ENCODE results near the gene SNAI3. TPM values are rescaled to one million over a fixed set of nuclear protein-coding genes. Genes with fewer than 3 reads are reported as not detected.

SNAI3 gene
- under 0.01 and 0.22 TPM in 2 replicates for total RNA-seq

DNA sequence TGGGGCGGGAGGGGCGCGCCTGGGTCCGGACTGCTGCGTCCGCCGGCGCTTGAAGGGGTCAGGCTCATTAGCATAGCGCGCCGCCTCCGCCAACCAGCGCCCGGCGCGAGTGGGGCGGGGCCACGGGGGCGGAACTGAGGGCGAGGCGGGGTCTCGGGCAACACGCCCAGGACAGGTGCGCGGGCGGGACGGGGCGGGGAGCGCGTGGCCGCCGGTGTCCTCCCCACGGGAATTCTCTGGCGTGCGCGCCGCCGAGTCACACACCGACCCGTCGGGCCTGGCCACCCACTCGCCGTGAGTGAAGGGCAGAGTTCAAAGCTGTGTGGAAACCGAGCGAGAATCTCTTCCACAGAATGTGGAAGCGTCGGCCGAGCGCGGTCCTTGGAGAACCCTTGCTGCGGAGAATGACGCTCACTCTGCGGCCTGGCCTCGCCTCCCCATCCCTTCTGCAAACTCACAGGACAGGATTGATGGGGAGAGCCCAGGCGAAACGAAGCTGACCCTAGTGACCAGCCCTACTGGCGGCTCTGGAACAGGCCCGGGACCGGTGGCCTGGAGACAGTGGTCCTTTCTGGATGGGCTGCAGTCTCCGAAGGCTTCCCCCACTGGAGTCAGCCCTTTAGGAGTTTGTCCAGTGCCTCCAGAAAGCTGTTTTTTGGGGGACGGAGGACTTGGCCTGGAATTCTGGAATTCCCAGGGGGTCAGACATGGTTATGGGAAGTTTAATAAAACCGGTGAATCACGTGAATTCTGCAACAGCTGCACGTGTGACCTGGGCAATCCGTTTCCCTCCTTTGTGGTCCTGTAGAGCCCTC is at the start of gene SNAI3:
Gene SNAI3, minus strand, starts transcription at position 69 of the 815 bp plus-strand sequence. CDS start 101 bp downstream, outside the sequence.
- DNase-seq (ENCODE audit: low read depth in 2 of 2) = peak; percentile 45 to 69

DNA sequence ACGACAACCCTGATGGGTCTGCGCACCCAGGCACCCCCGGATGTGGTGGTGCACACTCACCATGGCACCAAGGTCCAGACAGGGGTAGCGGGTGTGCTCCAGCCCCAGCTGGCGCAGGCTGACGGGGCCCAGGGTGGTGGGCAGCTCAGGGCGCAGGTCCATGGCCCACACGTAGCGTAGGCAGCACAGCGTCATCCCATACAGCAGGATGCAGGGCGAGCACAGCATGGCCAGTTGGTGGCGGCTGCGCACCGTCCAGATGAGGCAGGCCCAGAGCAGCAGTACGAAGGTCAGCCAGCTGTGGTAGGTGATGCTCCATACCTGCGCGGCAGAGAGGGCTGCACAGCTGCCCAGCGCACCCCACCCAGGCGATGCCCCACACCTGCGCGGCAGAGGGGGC is 49.8 kb upstream of the SNAI3 start:
- no peak for DNase-seq (ENCODE audit: low read depth in 2 of 2)

DNA sequence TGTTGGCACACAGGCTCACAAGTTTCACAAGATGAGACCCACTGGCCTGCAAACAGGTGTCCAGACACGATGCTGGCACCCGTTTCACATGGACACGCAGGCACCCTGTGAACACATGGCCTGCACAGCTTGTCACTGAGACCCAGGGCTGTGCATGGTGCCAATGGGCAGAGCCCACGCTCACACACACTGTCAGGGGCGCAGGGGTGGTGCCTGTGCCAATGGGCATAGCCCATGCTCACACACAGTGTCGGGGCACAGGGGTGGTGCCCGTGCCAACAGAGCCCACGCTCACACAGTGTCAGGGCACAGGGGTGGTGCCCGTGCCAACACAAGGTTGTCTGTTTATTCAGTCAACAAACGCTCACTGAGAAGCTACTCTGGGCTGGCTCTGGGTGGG is 49.3 kb upstream of the SNAI3 start:
- DNase-seq (ENCODE audit: low read depth in 2 of 2) = no peak

DNA sequence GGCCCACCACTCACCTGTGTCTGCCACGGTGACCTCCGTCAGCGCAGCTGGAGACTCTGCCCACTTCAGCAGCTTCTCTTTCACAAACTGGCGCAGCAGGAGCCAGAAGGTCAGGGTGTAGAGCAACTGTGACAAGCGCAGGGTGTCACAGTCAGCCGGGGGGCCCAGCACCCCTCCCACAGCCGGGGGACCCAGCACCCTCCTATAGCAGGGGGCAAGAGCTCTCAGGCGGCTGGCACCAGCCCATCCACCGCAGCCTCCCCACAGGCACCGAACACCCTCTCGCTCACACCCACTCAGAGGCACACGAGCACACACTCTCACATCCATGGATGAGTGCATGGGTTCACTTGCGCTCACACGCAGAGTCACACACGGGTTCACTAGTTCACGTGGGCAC is 48.8 kb upstream of the SNAI3 start:
- no peak for DNase-seq (ENCODE audit: low read depth in 2 of 2)

DNA sequence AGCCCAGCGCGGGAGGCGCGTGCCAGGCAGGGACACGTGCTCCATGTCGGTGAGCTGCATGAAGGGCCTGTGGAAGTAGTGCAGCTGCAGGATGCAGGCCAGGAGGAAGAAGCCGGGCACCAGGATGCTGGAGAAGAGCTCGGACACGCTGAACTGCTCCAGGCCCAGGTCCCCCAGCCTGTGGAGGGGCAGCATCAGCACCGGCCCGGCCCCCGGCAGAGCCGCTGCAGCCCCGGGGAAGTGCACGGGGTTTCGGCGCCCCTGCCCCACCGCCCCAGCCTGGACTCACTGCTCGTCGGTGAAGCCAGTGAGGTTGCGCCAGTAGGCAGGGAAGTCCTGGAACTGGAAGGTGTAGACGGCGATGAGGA is 48.0 kb upstream of the SNAI3 start:
- DNase-seq (ENCODE audit: low read depth in 2 of 2) = no peak

DNA sequence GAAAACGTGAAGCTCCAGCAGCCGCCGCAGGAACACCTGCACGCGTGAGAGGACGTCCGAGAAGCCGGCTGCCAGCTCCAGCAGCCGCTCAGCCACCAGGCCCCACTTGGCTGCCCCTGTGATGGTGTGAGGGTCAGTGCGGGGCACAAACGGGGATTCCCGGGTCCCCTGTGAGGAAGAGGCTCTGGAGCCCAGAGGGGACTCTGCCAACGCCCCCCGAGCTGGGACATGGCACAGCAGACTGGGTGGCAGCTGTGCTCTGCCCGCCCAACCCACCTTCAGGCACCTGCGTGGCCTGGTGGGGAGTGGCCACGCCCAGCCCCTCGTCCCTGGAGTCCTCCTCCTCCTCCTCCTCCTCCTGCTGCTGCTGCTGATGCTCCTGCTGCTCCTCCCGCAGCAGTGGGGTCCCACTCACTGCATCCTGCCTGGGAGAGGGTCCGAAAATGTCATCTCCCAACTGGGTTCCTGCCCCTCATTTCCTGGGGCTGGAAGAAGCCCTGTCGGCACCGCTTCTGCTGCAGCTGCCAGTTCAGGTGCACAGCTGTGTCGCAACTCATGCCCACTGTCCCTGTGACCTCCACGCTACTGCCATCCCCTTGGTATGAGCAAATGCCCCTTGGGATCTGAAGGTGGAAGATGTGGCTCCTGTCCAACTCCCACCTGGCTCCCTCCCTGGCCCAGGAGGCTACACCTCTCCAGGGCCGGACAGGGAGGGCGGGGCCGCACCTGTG is 47.5 kb upstream of the SNAI3 start:
- DNase-seq (ENCODE audit: low read depth in 2 of 2) = no peak

DNA sequence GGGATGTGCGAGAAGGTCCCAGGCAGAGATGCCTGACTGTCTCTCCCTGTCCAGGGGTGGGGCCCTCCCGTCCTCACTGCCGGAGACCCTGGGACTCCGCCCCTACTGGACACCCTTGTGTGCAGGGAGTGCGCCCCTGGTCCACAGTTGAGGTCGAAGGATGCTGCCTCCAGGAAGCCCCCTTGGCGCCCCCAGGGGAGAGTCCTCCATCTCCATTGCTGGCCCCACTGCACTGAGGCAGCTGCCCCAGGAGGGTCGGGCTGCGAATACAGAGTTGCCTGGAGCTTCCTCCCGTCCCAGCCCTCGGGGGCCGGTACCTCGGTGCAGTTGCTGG is 46.6 kb upstream of the SNAI3 start:
- no peak for DNase-seq (ENCODE audit: low read depth in 2 of 2)

DNA sequence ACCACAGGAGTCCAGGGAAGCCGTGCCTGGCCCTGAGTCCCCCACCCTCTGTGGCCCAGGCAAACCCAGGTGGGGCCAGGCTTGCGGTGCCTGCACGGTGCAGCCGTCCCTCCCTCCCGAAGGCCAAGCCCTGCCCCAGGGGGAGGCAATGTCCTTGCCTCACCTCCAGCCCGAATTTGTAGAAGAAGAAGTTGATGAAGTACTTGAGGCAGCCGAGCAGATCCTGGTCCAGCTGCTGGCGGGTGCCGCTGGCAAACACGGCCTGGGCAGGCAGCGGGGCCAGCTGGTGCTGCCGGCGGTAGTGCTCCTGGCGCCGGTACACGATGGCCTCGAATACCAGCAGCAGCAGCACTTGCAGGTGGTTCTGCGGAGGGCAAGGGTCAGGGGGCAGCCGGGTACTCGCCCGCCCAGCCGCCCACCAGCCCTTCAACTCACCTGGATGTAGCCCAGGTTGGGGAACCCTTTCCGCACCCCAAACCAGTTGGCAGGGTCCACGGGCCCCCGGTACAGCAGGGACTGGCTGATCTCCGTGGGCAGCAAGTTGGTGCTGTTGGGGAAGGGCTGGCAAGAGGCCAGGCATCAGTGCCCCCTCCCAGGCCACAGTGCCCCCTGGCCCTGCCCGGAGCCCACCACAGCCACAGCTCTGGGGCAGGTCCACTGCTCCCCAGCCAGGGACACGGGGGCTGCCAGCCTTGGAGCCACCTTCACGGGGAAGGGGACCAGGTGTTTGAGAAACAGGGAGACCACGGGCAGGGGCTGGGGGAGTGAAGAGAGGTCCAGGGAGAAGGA is 46.1 kb upstream of the SNAI3 start:
- DNase-seq (ENCODE audit: low read depth in 2 of 2) = no peak

DNA sequence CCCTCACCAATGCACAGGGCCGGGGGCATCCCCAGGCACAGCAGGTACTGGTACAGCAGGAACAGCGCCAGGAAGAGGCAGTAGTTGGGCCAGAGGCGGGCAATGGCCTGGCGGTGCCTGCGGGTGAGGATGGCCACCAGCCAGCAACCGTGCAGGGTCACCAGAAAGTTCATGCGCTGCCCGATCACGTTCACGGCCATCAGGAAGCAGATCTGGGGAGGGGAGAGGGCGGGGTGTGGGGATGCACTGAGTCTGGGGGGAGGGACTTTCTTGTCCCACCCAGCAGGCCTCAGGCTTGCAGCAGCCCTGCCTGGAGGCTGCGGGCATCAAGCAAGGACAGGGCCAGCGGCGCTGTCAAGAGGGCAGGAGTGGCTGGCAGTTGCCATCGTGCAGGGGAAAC is 45.4 kb upstream of the SNAI3 start:
- peak; percentile 21 to 41 for DNase-seq (ENCODE audit: low read depth in 2 of 2)

DNA sequence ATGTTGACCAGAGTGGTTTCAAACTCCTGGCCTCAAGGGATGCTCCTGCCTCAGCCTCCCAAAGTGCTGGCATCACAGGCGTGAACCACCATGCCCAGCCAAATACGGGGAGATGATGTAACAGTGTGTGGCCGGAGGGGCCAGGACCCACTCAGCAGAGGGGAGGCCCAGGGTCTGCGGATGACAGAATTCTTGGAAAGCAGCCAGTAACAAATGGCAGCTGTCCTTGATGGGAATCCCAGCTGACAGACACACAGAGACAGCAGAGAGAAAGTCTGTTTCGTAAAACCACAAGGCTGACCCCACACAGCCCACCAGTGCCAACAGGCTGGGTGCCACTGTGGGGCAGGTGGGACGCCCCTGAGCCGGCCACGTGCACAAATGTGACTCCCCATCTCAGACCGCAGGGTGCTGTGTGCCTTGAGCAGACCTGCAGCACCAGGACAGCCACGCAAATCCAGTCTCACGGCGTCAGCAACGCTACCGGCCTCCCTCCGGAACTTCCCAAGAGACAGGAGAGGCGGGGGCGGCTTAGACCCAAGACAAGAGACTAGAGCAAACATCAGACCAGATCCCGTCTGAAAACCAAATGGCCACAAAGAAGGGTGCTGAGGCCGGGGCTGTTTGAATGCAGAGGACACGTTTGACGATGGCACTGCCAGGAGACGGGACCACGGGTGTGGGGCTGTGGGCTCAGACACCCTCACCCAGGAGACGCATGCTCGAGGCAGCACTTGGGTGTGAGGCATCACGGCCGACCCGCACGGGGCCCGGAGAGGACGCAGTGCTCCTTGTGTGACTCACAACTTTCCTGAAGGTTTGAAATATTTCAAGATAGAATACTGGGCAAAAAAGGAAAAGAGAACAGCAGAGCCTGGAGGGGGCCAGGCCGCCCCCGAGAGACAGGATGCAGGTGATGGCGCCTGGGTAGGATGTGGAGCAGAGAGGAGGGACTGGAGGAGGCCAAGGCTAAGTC is 44.6 kb upstream of the SNAI3 start:
- peak in 1 of 2 donors; percentile 38 for DNase-seq (ENCODE audit: low read depth in 2 of 2)

DNA sequence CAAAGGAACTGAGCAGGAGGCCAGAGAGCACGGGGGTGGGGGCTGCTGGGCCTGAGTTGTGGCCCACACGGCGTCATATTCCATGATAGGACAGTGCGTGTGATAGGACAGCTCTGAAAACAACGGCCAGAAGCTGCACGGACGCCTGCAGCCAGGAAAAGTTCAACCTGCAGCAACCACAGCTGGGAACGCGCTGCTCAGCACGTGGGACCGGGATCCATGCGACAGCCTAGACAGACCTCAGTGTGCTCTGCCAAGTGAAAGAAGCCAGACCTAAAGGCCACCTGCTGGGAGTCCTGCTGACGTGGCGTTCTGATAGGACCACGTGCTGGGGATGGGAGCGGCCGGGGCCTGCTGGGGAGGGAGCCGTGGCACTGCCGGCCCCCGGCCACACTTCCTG is 41.6 kb upstream of the SNAI3 start:
- DNase-seq (ENCODE audit: low read depth in 2 of 2) = no peak

DNA sequence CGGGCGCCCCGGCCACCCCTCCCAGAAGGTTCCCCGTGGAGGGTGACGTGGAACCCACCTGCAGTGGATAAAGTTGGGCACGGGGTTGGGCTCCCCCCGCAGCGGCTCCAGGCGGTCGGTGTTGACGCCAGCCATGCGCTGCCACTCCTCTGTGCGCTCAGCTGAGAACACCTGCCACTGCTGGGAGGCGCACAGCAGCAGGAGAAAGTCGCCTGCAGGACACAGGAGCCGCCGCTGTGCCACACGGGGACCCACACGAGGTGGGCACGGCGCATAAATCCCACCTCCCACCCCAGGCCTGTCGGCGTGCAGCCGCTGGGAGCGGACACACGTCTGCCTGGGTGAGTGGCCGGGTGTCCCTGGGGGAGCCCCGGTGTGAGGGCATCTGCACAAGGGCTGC is 40.7 kb upstream of the SNAI3 start:
- no peak for DNase-seq (ENCODE audit: low read depth in 2 of 2)

DNA sequence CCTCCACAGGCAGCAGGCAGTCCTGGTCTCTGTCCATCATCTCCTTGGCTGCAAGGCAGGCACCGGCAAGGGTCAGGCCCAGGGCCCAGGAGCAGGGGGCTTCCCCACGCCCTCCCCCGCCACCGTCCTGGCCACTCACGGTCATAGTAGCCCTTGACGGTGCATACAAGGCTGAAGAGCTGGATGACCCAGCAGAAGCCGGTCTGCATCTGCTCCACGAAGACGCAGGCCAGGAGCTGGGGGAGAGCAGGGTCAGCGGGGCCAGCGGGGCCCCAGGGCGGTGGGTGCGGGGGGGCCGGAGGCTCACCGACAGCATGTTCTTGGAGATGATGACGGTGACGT is 40.1 kb upstream of the SNAI3 start:
- no peak for DNase-seq (ENCODE audit: low read depth in 2 of 2)

DNA sequence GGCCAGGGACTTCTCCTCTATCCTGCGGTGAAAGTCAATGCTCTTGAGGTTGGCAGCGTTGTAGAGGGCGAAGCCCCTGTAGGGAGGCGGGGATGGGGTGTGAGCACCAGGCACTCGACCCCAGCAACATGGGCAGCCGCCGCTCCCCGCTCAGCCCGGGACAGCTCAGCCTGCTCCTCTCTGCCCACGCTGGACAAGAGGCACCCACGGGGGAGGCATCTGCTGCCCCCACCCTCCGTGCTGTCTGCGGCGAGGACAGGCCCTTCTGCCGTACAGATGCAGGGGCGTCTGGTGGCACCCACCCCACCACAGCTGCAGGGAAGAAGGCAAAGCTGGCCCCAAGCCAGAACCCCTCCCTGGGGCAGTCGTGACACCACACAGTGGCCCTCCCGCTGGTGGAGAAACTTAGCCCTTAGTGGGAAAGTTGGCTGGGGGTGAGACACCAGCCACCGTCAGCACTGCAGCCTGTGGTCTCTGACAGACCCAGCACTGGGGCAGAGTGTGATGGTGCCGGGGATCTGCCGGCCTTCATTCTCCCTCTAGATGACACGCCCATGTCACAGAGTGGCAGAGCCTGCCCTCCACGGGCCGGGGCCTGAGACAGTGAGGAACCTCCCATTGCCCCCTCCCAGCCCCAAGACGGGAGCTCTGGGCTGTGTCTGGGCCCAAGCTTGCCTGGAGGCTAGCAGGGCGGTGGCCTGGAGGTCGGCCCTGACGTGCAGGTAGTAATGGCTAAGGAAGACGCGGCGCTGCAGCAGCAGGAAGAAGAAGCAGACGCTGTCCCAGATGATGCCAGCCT is 39.5 kb upstream of the SNAI3 start:
- DNase-seq (ENCODE audit: low read depth in 2 of 2) = no peak

DNA sequence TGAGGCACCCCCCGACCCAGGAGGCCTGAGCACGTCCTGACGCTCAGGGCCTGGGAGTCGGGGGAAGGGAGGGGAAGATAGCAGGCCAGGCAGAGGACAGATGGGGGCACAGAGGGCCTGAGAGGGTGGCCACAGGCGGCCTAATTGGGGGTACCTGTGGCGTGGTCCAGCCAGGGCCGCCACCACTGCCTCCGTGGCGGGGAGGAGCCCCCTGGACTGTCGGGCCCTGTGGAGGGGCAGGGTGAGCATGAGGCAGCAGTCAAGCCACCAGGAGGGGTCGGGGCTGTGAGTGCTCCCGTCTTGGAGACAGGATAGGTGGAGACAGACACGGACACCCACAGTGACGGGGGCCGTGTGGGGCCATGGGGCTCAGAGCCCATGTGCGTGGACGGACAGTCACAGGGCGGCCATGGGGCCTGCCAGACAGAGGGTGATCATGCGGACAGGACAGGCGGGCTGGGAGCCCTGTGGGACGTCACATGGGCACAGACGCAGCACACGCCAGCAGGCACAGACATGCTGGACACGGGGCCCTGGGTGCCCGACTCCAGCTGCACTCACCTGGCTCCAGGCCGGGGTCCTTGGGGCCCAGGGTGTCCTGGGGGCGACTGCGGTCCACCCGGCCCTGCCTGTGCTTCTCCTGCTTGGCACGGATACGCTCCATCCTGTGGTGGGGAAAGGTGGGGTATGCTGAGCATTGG is 38.7 kb upstream of the SNAI3 start:
- no peak for DNase-seq (ENCODE audit: low read depth in 2 of 2)

DNA sequence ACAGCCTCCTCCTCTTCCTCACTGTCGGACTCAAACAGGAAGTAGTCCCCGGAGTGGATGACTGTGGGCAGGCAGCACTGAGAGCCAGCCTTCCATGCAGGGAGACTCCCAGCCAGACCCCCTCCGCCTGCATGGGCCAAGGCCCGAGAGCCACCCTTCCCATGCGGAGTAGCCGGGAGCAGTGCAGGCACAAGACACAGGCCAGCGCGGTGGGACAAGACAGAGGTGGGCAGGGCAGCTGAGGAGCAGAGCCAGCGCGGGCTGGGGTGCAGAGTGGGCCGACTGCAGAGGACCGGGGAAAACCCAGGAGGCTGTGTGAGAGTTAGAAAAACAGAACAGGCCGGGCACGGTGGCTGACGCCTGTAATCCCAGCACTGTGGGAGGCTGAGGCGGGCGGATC is 37.6 kb upstream of the SNAI3 start:
- no peak for DNase-seq (ENCODE audit: low read depth in 2 of 2)

DNA sequence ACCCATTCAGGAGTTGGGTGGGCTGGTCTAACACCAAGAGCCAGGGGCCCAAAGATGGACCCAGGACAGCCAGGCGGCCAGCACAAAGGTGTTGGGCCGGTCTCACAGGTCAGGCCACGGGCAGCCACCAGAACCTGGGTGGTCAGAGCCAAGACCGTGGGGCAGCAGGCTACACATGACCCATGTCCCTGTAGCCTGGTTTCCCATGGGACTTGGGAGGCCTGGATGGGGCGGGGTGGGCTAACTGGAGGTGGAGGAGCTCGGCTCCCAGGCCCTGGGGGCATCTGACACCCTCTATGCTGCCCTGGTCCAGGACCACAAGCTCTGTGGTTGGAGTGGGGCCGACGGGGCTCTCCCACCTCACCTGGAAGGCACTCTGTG is 37.2 kb upstream of the SNAI3 start:
- DNase-seq (ENCODE audit: low read depth in 2 of 2) = no peak

DNA sequence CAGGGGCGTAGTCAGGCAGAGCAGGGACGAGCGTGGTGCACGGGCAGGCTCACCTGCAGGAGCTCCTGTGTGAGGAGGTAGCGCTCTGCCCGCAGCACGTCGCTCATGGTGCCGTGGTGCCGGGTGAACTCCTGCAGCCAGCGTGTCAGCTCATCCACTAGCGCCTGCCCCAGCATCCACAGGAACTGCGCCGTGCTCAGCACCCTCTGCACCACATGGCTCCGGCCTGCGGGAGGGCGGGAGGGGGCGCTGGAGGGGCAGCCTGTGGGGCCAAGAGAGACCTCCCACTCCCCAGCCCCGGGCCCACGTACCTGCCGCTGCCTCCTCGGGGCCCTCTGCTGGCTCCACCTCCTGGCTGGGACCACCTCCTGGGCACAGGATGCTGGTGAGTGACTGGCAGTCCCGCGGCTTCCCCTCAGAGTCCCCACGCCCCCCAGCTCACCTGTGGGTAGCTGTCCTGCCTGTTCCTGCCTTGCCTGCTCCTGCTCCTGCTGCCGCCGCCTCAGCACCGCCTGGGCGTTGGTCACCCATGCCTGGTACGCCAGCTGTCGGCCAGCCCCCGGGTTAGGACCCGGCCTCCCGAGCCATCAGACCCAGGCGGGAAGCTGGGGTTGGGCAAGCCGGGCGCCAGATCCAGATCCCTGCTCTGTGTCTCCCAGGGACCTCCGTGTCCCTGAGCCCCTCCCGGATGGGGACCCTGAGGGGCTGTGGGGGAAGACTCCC is 36.6 kb upstream of the SNAI3 start:
- DNase-seq (ENCODE audit: low read depth in 2 of 2) = no peak
